NCI-H2196 treated with DMSO at 0.1 percent for 48 hours (cell line): ENCODE data around the gene MIPEP.

Experiments
- DNase-seq: peaks from one replicate; lab custom pipeline; 2025; ENCODE audit not compliant: unreplicated experiment; lab: John Stamatoyannopoulos, UW

MIPEP gene

DNA sequence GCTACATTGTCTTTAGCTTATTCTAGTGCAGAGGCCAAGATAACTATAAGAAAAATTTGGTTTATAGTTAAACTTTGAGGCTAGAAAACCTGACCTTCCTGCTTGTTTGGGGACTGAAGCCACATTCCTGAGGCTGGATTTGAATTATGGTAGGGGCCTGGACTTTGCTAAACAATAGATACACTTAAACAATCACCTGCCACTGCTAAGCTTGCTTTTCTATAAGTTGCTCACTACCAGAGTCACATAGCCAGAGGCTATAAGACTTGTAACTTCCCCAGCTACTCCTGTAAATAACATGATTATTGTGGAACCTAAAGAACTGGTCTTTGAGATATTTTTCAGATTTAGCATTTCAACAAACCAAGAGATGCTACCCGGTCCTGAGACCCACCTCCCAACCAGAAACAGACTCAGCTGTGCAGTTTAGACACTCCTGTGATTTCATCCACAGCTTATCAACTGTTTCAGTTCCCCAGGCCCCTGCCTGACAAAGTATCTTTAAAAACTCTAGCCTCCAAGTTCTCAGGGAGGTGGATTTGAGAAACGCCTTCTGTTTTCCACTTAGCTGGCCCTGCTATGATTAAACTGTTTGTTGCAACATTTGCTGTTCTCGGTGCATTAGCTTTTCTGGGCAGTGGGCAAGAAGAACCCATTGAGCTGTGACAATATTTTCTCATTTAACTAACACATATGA, 77.7 kb downstream of the MIPEP start:
- DNase-seq = no peak

DNA sequence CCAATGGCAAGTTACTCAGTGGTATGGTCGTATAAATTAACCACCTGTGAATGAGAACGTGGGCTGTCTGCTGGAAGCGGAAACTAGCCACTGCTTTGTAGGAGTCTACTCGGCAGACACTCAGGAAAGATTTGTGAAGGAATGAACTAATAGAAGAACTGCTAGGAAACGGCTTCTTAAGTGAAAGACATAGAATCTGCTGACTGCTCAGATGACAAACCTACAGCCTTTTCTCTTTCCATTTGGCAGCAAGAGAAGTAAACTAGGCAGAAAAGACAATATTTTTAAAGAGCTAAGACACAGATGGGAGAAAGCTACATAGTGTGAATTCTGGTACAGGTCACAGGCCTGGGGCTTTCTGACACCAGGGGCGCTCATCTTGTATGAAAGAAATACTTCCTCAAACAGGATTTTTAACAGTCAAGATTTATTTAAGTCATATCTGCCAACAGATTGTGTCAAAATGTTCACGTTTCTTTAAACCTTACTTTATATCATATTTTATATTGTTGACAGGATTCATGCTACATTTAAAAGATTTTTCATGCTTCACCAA, 78.4 kb downstream of the MIPEP start:
- DNase-seq = no peak

DNA sequence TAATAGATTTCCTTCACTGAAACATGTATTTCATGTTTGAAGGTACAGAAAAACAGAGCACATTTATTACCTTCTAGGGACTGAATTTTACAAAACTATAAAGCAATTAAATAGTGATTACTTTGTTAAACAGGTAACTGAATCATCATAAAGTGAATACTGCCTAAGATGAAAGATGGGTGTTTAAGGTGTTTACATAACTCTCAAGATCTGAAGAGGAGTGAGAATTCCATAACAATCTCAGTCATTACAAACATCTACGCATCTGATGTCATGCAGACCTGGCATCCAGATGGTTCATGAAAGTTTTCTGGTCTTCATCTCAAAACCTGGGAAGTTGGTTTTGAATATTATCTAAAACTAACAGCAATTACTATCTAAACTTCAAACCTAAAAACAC, 80.4 kb downstream of the MIPEP start:
- DNase-seq = no peak

DNA sequence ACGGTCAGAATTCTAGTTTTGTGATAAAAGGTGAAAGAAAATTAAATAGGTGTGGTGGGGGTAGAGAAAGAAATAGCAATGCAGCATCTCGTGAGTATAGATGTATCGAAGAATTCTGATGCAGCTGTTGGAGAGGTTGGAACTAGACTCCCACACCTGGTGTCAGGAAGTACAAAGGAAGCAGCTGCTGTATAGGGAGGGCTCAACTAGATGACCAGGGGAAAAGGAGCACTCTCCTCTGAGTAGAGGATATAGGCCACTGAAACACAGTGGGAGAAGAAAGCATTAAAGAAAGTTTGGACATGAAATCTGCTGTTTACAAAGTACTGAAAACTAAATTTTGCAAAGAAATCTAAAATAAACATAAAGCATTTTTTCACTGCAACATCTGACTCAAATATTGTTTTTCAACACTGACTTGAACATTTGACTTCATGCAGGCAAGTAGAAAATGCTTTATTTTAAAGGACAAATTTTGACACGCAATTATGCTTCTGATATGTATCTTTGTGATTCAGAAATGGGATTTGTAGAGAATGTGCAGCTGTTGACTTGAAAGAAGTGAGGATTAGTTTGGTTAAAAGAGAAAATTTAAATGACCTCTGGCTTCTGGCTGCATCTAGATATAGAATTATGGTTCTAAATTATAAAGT, 82.2 kb downstream of the MIPEP start:
- no peak for DNase-seq

- no peak for DNase-seq
Measured at GRCh38 chr13:23805821-23806220, 83.4 kb downstream of the MIPEP start.

DNA sequence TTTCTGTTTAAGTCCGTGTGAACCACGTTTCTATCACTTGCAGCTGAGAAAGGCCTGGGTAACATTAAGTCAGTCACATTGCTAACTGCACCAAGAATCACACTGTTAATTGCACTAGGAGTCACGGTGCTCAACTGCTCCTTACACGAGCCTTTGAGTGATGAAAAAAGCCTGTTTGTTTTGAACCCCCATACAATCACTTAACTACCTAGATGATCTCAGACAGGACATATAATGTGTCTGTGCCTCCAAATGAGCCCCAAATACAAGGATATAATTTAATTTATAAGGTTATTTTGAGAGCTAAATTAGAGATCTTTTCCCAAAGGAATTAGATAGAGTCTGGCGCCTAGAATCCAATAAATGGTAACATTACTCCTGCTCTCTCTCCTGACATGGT, 84.1 kb downstream of the MIPEP start:
- DNase-seq = no peak

DNA sequence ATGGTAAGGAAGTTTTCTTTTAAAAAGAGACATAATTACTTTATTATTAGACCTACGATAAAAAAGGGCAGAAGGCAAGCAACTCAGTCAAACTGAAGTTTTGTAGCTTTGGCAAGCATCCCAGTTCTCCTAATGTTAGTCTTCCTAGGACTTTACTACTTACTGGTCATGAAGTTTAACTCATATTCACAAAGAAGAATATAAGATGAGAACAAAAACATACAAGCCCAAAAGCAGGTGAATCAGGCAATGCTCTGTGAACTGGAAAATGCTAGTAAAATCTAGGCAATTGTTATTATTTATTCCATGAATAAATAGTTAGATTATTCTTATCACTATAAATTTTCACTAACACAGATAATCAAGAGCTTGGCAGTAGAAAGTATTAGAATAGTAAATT, 85.0 kb downstream of the MIPEP start:
- DNase-seq = no peak

GRCh38 chr13:23801141-23801540, 88.1 kb downstream of the MIPEP start:
- DNase-seq = no peak

DNA sequence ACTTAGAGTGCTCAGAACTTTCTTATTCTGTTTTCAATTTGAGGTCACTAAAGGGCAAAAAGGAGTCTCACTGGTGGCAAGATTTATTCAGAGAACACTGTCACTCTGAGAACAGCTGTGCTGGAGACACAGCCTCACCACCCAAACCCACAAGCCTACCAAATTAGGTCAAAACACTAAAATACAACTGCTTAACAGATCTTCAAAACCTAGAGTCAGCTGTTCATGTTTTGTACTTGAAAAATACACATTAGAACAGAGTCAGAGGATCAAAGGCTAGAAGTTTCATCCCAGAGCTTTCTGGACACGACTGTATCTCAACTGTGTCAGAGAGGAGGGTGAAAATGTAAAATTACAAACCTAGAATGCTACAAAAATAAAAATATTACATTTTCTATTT, 89.3 kb downstream of the MIPEP start:
- no peak for DNase-seq

GRCh38 chr13:23797276-23797903, 91.8 kb downstream of the MIPEP start:
- no peak for DNase-seq

DNA sequence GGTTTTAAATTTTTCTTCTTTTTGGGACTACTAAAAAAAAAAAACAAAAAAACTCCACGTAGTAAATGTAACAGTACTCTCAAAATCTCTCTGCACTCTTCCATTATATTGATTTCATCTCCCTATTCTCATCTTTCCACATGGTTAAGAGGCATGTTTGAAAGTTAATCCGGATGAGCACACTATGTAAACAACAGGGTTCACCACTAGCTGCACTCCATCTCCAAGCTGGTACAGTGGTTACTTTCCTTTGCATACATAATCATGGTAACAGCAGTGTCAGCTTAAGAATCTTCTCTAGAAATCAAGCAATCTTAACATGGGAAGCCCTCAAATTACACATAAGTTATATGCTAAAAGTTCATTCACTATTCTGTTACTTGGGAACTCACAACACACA, 92.6 kb downstream of the MIPEP start:
- DNase-seq = no peak

DNA sequence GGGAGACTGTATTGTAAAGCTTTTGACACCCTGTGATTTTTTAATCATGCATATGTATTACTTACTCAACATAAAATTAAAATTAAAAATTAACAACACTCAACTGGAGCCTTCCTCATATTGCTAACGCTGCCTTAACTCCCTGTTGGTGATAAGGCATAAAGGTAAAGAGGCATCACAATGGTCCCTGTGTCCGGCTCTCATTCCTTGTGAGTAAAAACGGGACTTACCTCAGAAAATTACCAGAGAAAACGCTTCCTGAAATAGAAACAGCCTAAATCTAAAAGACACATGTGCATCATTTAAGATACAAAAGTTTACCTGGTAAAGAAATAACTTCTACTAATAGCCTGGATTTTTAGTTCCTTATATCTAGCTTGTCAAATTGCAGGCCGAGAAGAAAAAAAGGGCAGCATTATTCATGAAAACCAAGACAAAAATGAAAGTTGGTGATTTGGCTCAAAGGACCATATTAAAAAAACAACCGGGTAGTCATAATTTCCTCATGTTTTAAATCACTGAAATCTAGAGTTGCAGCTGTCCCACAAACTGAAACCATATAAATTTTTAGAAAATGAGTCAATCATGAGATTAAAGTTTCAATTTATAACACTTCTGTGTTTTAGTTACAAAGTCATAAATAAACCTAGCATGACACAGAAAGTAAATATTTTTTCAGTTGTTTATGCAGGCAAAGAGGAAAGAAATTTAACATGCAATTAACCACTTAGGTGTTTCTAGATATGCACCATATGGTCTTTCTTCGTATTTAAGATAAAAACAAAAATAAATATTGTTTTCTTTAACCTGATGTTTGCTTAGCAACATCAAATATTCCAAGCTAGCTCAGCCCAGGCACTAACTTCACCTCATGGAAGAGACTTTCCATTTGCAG, 94.7 kb downstream of the MIPEP start:
- no peak for DNase-seq

GRCh38 chr13:23793711-23794110, 95.5 kb downstream of the MIPEP start:
- no peak for DNase-seq

- DNase-seq = no peak
Measured at GRCh38 chr13:23792680-23793079, 96.5 kb downstream of the MIPEP start.

DNA sequence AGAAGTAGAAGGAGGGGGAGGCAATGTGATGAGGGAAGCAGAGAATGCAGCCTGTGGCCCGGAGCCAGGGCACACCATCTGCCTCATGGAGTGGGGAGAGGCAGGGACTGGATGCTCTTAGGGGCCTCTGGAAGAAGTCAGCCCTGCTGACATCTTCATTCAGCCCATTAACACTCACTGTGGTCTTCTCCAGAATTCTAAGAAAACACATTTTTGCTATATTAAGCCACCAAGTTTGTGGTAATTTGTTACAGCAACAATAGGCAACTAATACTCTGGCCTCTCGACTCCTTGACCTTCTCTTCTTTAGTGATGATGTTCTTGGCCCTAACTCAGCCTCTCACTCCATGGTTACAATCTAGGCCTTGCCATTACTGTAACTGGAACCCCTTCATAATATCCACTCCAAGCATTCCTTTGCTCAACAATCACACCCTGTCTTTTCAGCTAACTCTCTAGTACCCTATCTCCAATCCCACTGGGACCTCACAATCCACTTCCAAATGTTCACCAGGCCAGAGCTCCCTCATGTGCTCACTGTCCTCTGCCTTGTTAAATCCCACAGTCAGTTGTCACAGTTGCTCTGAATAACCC, 98.5 kb downstream of the MIPEP start:
- DNase-seq = no peak

DNA sequence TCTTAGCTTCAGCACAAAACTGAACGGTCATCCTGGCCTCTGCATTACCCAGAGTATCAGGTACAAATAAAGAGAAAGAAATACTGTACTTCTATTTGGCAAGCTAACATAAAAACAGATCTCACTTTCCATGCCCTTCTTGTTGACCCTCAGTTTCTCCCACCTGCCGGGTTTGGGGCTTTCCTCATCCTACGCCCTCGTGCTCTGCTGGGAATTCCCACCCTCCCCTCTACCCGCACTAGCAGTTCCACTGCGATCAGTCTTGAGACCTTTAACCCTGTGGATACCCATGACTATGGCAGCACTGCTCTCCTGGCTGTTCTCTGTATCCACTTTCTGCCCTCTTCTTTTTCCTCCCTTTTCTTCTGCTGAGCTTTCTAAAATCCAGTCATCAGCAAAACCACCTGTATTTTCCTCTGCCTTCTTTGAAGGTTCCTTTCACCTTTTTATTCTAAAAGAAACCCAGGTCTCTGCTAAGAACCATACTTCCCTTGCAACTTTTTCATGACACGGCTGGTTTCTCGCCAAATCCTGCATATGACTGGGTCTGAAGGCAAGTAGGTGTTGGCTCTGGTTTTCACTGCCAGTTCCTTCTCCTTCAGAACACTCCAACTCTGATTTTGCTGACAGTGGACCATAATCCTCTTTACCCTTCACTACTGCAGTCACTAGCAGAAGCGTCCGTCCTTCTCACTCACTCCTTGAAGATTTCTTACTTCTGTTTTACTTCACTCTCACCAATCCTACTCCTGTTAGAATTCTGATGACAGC, 99.4 kb downstream of the MIPEP start:
- no peak for DNase-seq

GRCh38 chr13:23788459-23788858, 100.7 kb downstream of the MIPEP start:
- DNase-seq = no peak

DNA sequence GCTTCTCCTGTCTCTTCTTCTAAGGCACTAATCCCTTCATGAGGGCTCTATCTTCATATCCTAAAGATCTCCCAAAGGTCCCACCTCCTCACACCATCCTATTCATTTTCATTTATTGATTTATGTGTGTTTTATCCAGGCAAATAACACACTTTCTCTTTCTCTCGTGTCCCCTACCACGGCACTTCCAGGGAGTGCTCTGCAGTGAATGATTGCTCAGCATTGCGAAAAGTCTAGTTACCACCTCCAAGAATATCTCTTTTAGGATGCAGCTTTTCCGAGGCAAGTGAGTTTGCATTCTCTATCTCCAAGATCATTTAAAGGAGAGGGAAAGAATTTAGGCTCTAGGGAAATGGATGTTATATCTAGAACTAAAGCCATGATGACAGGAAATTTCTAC, 101.7 kb downstream of the MIPEP start:
- DNase-seq = no peak

DNA sequence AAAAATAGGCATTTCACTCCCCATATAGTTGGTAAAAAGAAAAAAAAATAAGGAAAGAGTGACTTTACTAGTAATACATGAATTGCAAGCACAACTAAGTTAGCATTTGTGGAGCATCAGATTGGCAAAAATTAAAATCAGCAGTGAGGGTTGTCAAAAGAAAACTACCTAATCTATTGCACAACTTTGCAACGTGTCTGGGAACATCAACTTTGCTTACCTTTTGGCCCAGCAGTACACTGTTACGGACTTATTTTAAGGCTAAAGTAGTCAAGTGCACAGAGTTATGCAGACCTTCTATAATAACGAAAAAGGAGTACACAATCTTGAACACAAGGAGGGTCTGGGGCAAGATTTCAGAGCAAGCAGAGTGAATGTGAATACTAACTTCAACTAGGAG, 102.6 kb downstream of the MIPEP start:
- DNase-seq = no peak

DNA sequence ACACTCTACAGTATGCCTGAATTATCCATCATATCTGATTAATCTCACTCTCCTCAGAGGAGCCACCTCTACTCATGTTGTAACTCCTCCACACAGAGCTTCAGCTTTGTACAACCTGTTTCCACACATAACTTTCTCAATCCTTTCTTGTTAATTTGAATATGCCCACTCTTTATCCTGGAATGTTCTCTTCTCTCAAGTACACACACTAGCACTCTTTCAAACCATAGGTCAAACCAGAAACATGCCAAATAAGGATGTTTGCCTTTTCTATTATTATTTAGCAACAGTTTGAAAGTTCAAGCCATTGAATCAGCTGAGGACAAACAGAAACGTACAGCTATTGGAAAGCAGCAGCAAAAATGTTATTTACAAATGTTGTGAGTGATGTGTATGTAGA, 110.3 kb downstream of the MIPEP start:
- no peak for DNase-seq
